ENCODE results near the gene WDR44.

DNA sequence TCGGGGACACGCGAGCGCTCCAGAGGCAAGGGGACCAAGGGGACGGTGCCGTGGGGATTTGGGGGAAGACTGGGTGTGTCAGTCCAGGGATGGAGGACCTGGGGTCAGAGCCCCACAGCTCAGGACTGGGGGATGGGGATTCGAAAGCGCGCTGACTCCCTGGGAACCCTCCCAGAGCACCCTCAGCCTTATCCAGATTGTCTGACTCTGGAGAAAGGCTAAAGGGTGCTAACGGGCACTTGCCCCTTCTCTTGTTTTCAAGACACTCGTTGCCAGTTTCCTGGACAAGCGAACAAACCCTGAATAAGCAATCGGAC, 150.8 kb downstream of the WDR44 start:
- TF ChIP-seq, protein P1, sequence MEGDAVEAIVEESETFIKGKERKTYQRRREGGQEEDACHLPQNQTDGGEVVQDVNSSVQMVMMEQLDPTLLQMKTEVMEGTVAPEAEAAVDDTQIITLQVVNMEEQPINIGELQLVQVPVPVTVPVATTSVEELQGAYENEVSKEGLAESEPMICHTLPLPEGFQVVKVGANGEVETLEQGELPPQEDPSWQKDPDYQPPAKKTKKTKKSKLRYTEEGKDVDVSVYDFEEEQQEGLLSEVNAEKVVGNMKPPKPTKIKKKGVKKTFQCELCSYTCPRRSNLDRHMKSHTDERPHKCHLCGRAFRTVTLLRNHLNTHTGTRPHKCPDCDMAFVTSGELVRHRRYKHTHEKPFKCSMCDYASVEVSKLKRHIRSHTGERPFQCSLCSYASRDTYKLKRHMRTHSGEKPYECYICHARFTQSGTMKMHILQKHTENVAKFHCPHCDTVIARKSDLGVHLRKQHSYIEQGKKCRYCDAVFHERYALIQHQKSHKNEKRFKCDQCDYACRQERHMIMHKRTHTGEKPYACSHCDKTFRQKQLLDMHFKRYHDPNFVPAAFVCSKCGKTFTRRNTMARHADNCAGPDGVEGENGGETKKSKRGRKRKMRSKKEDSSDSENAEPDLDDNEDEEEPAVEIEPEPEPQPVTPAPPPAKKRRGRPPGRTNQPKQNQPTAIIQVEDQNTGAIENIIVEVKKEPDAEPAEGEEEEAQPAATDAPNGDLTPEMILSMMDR (conservative IDR thresholded peaks at IDR 0.05; ENCODE audit: low read depth, low read length) = no peak
- no peak for TF ChIP-seq POLR2A (IDR thresholded peaks at IDR 0.05; ENCODE audit: low read depth, low read length)

Measured in IMR-90 (cell line).